GM12891 (cell line): ENCODE data around the gene ADH1A.

Experiments used
- PAX5 ChIP-seq: IDR thresholded peaks from 2 replicates; pipeline ENCODE4 v1.6.1; 2011; ENCODE audit warnings: low read length, moderate library complexity, mild to moderate bottlenecking; ENCODE audit not compliant: insufficient read depth, severe bottlenecking
- POLR2A ChIP-seq: IDR thresholded peaks from 2 replicates; pipeline ENCODE4 v1.6.1; 2011; ENCODE audit warnings: low read depth, low read length, control low read depth
- POLR2AphosphoS5 ChIP-seq: IDR thresholded peaks from 2 replicates; pipeline ENCODE4 v1.6.1; 2011; ENCODE audit warnings: low read depth, low read length, control low read depth
- POU2F2 ChIP-seq: IDR thresholded peaks from 2 replicates; pipeline ENCODE4 v1.6.1; 2011; ENCODE audit warnings: low read depth, mild to moderate bottlenecking, control low read depth, low read length, moderate library complexity
- TAF1 ChIP-seq: IDR thresholded peaks from 2 replicates; pipeline ENCODE4 v1.6.1; 2011; ENCODE audit warnings: low read depth, low read length, control low read depth

- no peak for TF ChIP-seq POLR2AphosphoS5
- no peak for TF ChIP-seq POLR2A
- TF ChIP-seq TAF1, result no peak
- TF ChIP-seq POU2F2, result no peak
- TF ChIP-seq PAX5, result no peak
Measured at GRCh38 chr4:99273704-99274103, 17.1 kb downstream of the ADH1A start.
